ENCODE results near the gene UBE2O.
"Not testable (repeated sequence)": the region's sequence is repeated elsewhere in the genome, so short reads cannot be mapped to it uniquely, and the experiment has no call there.

The UBE2O gene

DNA sequence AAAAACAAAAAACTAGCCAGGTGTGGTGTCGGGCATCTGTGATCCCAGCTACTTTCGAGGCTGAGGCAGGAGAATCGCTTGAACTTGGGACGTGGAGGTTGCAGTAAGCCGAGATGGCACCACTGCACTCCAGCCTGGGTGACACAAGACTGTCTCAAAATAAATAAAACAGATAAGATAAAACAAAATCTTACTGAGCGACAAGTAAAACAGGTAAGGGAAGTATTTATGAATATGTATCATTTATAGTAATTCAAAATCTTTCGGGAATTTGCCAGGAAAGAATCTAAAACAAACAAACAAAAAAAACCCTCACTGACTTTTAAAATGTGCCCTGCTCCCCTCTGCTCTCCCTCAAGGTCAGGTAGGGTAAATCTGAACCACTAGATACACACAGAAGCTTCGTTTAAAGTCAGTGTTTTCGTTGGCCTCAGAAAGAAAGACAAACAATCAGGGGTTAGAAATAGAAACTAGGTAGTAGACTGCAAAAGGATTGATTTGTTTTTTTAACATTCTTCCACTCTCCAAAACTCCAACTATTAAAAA is 101.4 kb downstream of the UBE2O start:
- Histone ChIP-seq H3K9me3 (ENCODE audit: control insufficient read depth, low read length) (no peaks in the 10 kb centered on the region), H3K27ac (ENCODE audit: insufficient read depth, low read length, poor library complexity, severe bottlenecking) (no peak overlapping the region), H3K36me3 (ENCODE audit: control insufficient read depth, insufficient read depth, low read length) (peaks cover 4% of the 10 kb centered on the region), H3K4me1 (ENCODE audit: control insufficient read depth, insufficient read depth, low read length, poor library complexity, severe bottlenecking) (no peaks in the 10 kb centered on the region), H3K4me3 (ENCODE audit: insufficient read depth, low read depth, low read length, poor library complexity, severe bottlenecking) (no peak overlapping the region), H3K27me3 (replicated peaks; ENCODE audit: control insufficient read depth, insufficient read depth, low read length, poor library complexity, severe bottlenecking) (no peaks in the 10 kb centered on the region)
- DNase-seq: no peak

DNA sequence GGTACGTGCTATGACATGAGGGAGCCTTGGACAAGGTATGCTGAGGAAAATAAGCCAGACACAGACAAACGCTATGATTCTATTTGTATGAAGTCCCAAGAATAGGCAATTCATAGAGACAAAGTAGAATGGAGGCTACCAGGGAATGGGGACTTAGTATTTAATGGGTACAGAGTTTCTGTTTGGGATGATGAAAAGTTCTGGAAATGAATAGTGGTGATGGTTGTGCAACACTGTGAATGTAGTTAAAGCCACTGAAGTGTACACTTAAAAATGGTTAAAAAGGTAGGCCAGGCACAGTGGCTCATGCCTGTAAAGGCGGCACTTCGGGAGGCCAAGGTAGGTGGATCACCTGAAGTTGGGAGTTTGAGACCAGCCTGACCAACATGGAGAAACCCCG is 102.5 kb downstream of the UBE2O start:
- Histone ChIP-seq H3K36me3 (ENCODE audit: control insufficient read depth, insufficient read depth, low read length) (peaks cover 4% of the 10 kb centered on the region), H3K9me3 (ENCODE audit: control insufficient read depth, low read length) (no peaks in the 10 kb centered on the region), H3K4me1 (ENCODE audit: control insufficient read depth, insufficient read depth, low read length, poor library complexity, severe bottlenecking) (no peaks in the 10 kb centered on the region), H3K4me3 (ENCODE audit: insufficient read depth, low read depth, low read length, poor library complexity, severe bottlenecking) (no peak overlapping the region), H3K27ac (ENCODE audit: insufficient read depth, low read length, poor library complexity, severe bottlenecking) (no peak overlapping the region), H3K27me3 (replicated peaks; ENCODE audit: control insufficient read depth, insufficient read depth, low read length, poor library complexity, severe bottlenecking) (no peaks in the 10 kb centered on the region)
- DNase-seq: no peak

DNA sequence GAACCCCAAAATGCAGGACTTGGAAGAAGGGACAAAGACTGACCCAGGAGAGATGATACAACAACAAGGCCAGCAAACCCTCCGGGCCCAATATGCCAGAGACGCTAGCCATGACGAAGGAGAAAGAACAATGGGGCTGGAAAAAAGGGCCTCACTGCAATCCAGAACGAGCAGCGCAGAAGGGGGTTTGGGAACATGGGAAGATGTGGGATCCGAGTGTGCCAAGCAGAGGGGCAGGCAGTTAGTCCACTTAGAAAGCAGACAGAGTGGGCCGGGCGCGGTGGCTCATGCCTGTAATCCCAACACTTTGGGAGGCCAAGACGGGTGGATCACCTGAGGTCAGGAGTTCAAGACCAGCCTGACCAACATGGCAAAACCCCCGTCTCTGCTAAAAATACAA is 106.0 kb downstream of the UBE2O start:
- not testable (repeated sequence) for H3K9me3 ChIP-seq (ENCODE audit: control insufficient read depth, low read length); H3K36me3 ChIP-seq (ENCODE audit: control insufficient read depth, insufficient read depth, low read length); H3K4me3 ChIP-seq (ENCODE audit: insufficient read depth, low read depth, low read length, poor library complexity, severe bottlenecking); DNase-seq; H3K27me3 ChIP-seq (replicated peaks; ENCODE audit: control insufficient read depth, insufficient read depth, low read length, poor library complexity, severe bottlenecking); H3K27ac ChIP-seq (ENCODE audit: insufficient read depth, low read length, poor library complexity, severe bottlenecking); H3K4me1 ChIP-seq (ENCODE audit: control insufficient read depth, insufficient read depth, low read length, poor library complexity, severe bottlenecking)

DNA sequence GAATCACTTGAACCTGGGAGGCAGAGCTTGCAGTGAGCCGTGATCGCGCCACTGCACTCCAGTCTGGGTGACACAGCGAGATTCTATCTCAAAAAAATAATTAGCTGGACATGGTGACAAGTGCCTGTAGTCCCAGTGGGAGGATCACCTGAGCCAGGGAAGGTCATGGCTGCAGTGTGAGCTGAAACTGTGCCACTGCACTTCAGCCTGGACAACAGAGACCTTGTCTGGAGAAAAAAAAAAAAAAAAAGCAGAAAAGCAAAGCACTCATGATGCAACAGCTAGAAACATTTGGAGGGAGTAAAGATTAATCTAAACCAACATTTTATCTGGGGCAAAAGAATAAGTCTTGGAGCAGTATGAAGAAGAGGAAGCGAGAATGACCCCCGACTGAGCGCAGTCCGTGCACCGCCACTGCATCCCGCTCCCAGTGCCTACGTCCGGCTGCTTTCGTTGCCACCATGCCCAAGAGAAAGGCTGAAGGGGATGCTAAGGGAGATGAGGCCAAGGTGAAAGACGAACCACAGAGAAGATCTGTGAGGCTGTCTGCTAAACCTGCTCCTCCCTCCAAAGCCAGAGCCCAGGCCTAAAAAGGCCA is 107.5 kb downstream of the UBE2O start:
- H3K36me3 ChIP-seq (ENCODE audit: control insufficient read depth, insufficient read depth, low read length): peaks cover 4% of the 10 kb centered on the region
- H3K9me3 ChIP-seq (ENCODE audit: control insufficient read depth, low read length): no peaks in the 10 kb centered on the region
- DNase-seq: no peak
- no peak overlapping the region for H3K4me3 ChIP-seq (ENCODE audit: insufficient read depth, low read depth, low read length, poor library complexity, severe bottlenecking)
- H3K27ac ChIP-seq (ENCODE audit: insufficient read depth, low read length, poor library complexity, severe bottlenecking): no peak overlapping the region
- no peaks in the 10 kb centered on the region for H3K4me1 ChIP-seq (ENCODE audit: control insufficient read depth, insufficient read depth, low read length, poor library complexity, severe bottlenecking)
- no peaks in the 10 kb centered on the region for H3K27me3 ChIP-seq (replicated peaks; ENCODE audit: control insufficient read depth, insufficient read depth, low read length, poor library complexity, severe bottlenecking)

DNA sequence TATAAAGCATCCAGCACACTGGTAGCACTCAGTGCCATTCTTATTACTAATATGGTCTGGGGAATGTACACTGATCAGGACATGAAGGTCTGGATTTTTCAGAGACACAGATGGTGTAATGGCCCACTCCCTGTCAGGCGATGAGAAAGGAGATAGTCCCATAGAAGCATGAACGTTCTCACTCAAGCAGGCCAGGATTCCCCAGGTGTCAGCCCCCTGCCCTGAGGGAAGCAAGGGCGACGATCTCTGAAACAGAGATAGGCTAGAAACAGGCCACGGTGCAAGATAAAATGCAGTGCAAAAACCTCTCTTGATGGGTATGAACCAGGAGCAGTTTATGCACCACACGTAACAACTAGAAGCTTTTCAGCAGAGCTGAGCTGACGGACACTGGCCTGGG is 109.8 kb downstream of the UBE2O start:
- DNase-seq: no peak
- Histone ChIP-seq H3K36me3 (ENCODE audit: control insufficient read depth, insufficient read depth, low read length) (peaks cover 4% of the 10 kb centered on the region), H3K27me3 (replicated peaks; ENCODE audit: control insufficient read depth, insufficient read depth, low read length, poor library complexity, severe bottlenecking) (no peaks in the 10 kb centered on the region), H3K9me3 (ENCODE audit: control insufficient read depth, low read length) (no peaks in the 10 kb centered on the region), H3K4me3 (ENCODE audit: insufficient read depth, low read depth, low read length, poor library complexity, severe bottlenecking) (no peak overlapping the region), H3K4me1 (ENCODE audit: control insufficient read depth, insufficient read depth, low read length, poor library complexity, severe bottlenecking) (no peaks in the 10 kb centered on the region), H3K27ac (ENCODE audit: insufficient read depth, low read length, poor library complexity, severe bottlenecking) (no peak overlapping the region)

DNA sequence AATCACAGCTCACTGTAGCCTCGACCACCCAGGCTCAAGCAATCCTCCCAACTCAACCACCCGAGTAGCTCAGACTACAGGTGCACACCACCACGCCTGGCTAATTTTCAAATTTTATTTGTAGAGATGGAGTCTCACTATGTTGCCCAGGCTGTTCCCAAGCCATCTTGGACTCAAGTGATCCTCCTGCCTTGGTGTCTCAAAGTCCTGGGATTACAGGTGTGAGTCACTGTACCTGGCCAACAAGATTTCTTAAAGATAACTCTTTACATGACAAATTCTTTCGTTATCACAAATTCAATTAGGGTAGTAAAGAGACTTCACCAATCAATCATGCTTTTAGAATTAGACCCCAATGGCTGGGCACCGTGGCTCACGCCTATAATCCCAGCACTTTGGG is 111.7 kb downstream of the UBE2O start:
- Histone ChIP-seq H3K9me3 (ENCODE audit: control insufficient read depth, low read length) (no peaks in the 10 kb centered on the region), H3K27me3 (replicated peaks; ENCODE audit: control insufficient read depth, insufficient read depth, low read length, poor library complexity, severe bottlenecking) (no peaks in the 10 kb centered on the region), H3K4me1 (ENCODE audit: control insufficient read depth, insufficient read depth, low read length, poor library complexity, severe bottlenecking) (no peaks in the 10 kb centered on the region), H3K36me3 (ENCODE audit: control insufficient read depth, insufficient read depth, low read length) (no peaks in the 10 kb centered on the region), H3K27ac (ENCODE audit: insufficient read depth, low read length, poor library complexity, severe bottlenecking) (no peak overlapping the region), H3K4me3 (ENCODE audit: insufficient read depth, low read depth, low read length, poor library complexity, severe bottlenecking) (no peak overlapping the region)
- DNase-seq: no peak

All from effector memory CD4-positive, alpha-beta T cell (primary cell).